IMR-90 (cell line): ENCODE data around the gene CLK4. TPM values are rescaled to one million over a fixed set of nuclear protein-coding genes. Genes with fewer than 3 reads are reported as not detected.

ENCODE experiments used
- ATAC-seq: fragments of 200-7000 bp; cut with Tn5 transposase; 2 replicates; pipeline ENCODE4 v1.9.1; 2020; ENCODE audit warnings: low read depth, mild to moderate bottlenecking, moderate library complexity
- BruUV-seq: library from RNA; stranded (reverse); fragments of 400-500 nt; replicated peaks from 2 replicates; lab custom pipeline; 2021; lab: Mats Ljungman, UMichigan
- CTCF ChIA-PET: fragments of 300-600 bp; formaldehyde crosslinking; extraction: SDS; loops from one replicate; lab custom pipeline; 2021; ENCODE audit warnings: antibody characterized with exemption; lab: Yijun Ruan, JAX
- POLR2A ChIA-PET: fragments of 300-600 bp; sonication (Branson Sonifier 250); formaldehyde crosslinking; loops from one replicate; lab custom pipeline; 2022; ENCODE audit warnings: antibody characterized with exemption; ENCODE audit not compliant: unreplicated experiment; lab: Charles Lee
- DNase-seq: peaks from one replicate; pipeline ENCODE4 v3.0.0; 2013
- H2AFZ ChIP-seq: replicated peaks from 2 replicates; pipeline ENCODE3; 2013; ENCODE audit warnings: low read length, mild to moderate bottlenecking; ENCODE audit not compliant: poor library complexity
- H2AK5ac ChIP-seq: 2 replicates; pipeline ENCODE4 v1.6.1; 2013; ENCODE audit warnings: low read depth, low read length, inconsistent platforms
- H2AK9ac ChIP-seq: replicated peaks from 2 replicates; pipeline ENCODE3; 2013; ENCODE audit warnings: mild to moderate bottlenecking, low read depth, low read length, moderate library complexity; ENCODE audit not compliant: poor library complexity
- H2BK120ac ChIP-seq: 2 replicates; pipeline ENCODE4 v1.6.1; 2013; ENCODE audit warnings: low read depth, low read length, inconsistent platforms
- H2BK15ac ChIP-seq: 3 replicates; pipeline ENCODE4 v1.6.1; 2013; ENCODE audit warnings: low read depth, low read length, inconsistent platforms
- H2BK20ac ChIP-seq: 2 replicates; pipeline ENCODE4 v1.6.1; 2013; ENCODE audit warnings: low read depth, mild to moderate bottlenecking, inconsistent platforms, low read length, moderate library complexity
- H2BK5ac ChIP-seq: 2 replicates; pipeline ENCODE4 v1.6.1; 2013; ENCODE audit warnings: mild to moderate bottlenecking, low read depth, low read length, inconsistent platforms; ENCODE audit not compliant: poor library complexity, severe bottlenecking
- H3K14ac ChIP-seq: replicated peaks from 2 replicates; pipeline ENCODE4 v1.6.1; 2013; ENCODE audit warnings: low read depth, low read length, inconsistent platforms
- H3K18ac ChIP-seq: 2 replicates; pipeline ENCODE4 v1.6.1; 2013; ENCODE audit warnings: low read depth, low read length, control low read depth
- H3K23ac ChIP-seq: 2 replicates; pipeline ENCODE4 v1.6.1; 2013; ENCODE audit warnings: low read depth, low read length, inconsistent platforms
- H3K27ac ChIP-seq: 2 replicates; pipeline ENCODE4 v1.5.1; 2013; ENCODE audit warnings: mild to moderate bottlenecking, control low read depth, low read length; ENCODE audit not compliant: insufficient read depth
- H3K27me3 ChIP-seq: 2 replicates; pipeline ENCODE4 v1.6.1; 2013; ENCODE audit warnings: low read length; ENCODE audit not compliant: control insufficient read depth, insufficient read depth
- H3K36me3 ChIP-seq: 2 replicates; pipeline ENCODE4 v1.6.1; 2013; ENCODE audit warnings: low read length, mixed read lengths; ENCODE audit not compliant: control insufficient read depth, insufficient read depth
- H3K4ac ChIP-seq: 2 replicates; pipeline ENCODE4 v1.6.1; 2013; ENCODE audit warnings: low read depth, low read length, inconsistent platforms
- H3K4me1 ChIP-seq: 2 replicates; pipeline ENCODE4 v1.6.1; 2013; ENCODE audit warnings: low read length, mixed read lengths; ENCODE audit not compliant: control insufficient read depth, insufficient read depth
- H3K4me2 ChIP-seq: 2 replicates; pipeline ENCODE4 v1.6.1; 2013; ENCODE audit warnings: low read depth, mild to moderate bottlenecking, control low read depth, low read length, moderate library complexity
- H3K4me3 ChIP-seq: 2 replicates; pipeline ENCODE4 v1.5.1; 2013; ENCODE audit warnings: low read depth, mild to moderate bottlenecking, control low read depth, low read length, moderate library complexity; ENCODE audit not compliant: insufficient read depth
- H3K56ac ChIP-seq: 2 replicates; pipeline ENCODE4 v1.6.1; 2013; ENCODE audit warnings: low read length, inconsistent platforms; ENCODE audit not compliant: insufficient read depth; ENCODE audit errors: extremely low read depth
- H3K79me1 ChIP-seq, 2 experiments: 2 replicates each; pipeline ENCODE4 v1.6.1; 2013; ENCODE audit warnings: low read length in 2 of 2, inconsistent platforms in 1 of 2, low read depth in 1 of 2
- H3K9ac ChIP-seq: 2 replicates; pipeline ENCODE4 v1.6.1; 2013; ENCODE audit warnings: low read depth, low read length, control low read depth
- H3K9me1 ChIP-seq: 2 replicates; pipeline ENCODE4 v1.6.1; 2013; ENCODE audit warnings: low read length, inconsistent platforms; ENCODE audit not compliant: insufficient read depth
- H3K9me3 ChIP-seq: 2 replicates; pipeline ENCODE4 v1.6.1; 2013; ENCODE audit warnings: low read length; ENCODE audit not compliant: control insufficient read depth, insufficient read depth
- H4K20me1 ChIP-seq: 2 replicates; pipeline ENCODE4 v1.6.1; 2013; ENCODE audit warnings: low read length, inconsistent platforms; ENCODE audit not compliant: insufficient read depth
- H4K5ac ChIP-seq: 2 replicates; pipeline ENCODE4 v1.6.1; 2013; ENCODE audit warnings: mild to moderate bottlenecking, low read depth, low read length, control low read depth
- H4K8ac ChIP-seq, 2 experiments: 2 replicates each; pipeline ENCODE4 v1.6.1; 2013; ENCODE audit warnings: low read depth in 2 of 2, low read length in 2 of 2, control low read depth in 1 of 2, inconsistent platforms in 1 of 2
- H4K91ac ChIP-seq: 2 replicates; pipeline ENCODE4 v1.6.1; 2013; ENCODE audit warnings: low read depth, low read length, inconsistent platforms; ENCODE audit not compliant: insufficient read depth
- BHLHE40 ChIP-seq: fragments of 150-350 bp; IDR thresholded peaks from 2 replicates; pipeline ENCODE4 v1.6.1; 2016; ENCODE audit warnings: mild to moderate bottlenecking, low read depth, low read length
- CHD1 ChIP-seq: IDR thresholded peaks from 2 replicates; pipeline ENCODE4 v1.6.1; 2012; ENCODE audit warnings: low read depth, low read length, improper control_type of control experiment
- FOS ChIP-seq: fragments of 150-350 bp; IDR thresholded peaks from 2 replicates; pipeline ENCODE4 v1.6.1; 2016; ENCODE audit warnings: low read depth, low read length
- MAFK ChIP-seq: IDR thresholded peaks from 2 replicates; pipeline ENCODE4 v1.6.1; 2012; ENCODE audit warnings: low read depth, low read length, improper control_type of control experiment
- MAZ ChIP-seq: IDR thresholded peaks from 2 replicates; pipeline ENCODE4 v1.6.1; 2012; ENCODE audit warnings: low read depth, mild to moderate bottlenecking, low read length, improper control_type of control experiment, moderate library complexity, borderline replicate concordance
- MXI1 ChIP-seq: IDR thresholded peaks from 2 replicates; pipeline ENCODE4 v1.6.1; 2012; ENCODE audit warnings: low read depth, mild to moderate bottlenecking, low read length, moderate library complexity, borderline replicate concordance
- POLR2A ChIP-seq: IDR thresholded peaks from 2 replicates; pipeline ENCODE4 v1.6.1; 2012; ENCODE audit warnings: mild to moderate bottlenecking, low read depth, low read length
- RAD21 ChIP-seq: IDR thresholded peaks from 2 replicates; pipeline ENCODE4 v1.6.1; 2012; ENCODE audit warnings: low read length, improper control_type of control experiment
- SMC3 ChIP-seq: fragments of 150-350 bp; IDR thresholded peaks from 2 replicates; pipeline ENCODE4 v1.6.1; 2016; ENCODE audit warnings: low read depth, mild to moderate bottlenecking, antibody characterized with exemption, low read length, moderate library complexity
- whole genome bisulfite sequencing, 2 experiments: methylation state at CpG; one replicate each; pipeline versions ENCODE4 v1.1.5 to v1.1.7; 2013; ENCODE audit warnings: missing lambda C conversion rate in 2 of 2; ENCODE audit not compliant: insufficient read length in 1 of 2; ENCODE audit errors: extremely low coverage in 2 of 2; 5-methylcytosine and 5-hydroxymethylcytosine counted together
- dilution Hi-C: fragments of 300-500 bp; cut with HindIII; formaldehyde crosslinking; loops from one replicate; pipeline ENCODE4 v1.14.3; 2018; ENCODE audit warnings: low sequenced_read_pairs; ENCODE audit not compliant: unreplicated experiment
- in situ Hi-C: fragments of 300-500 bp; cut with MboI; formaldehyde crosslinking; loops from 3 replicates; pipeline ENCODE4 v1.14.3; 2019; ENCODE audit warnings: low sequenced_read_pairs, inconsistent platforms, mixed read lengths
- intact Hi-C: fragments of 100-400 bp; cut with micrococcal nuclease; formaldehyde crosslinking; loops from 2 replicates; pipeline ENCODE4 v1.10.0; 2022
- polyA plus RNA-seq, 3 experiments: library from polyadenylated mRNA; depleted of rRNA; stranded (reverse); fragments of >200 nt; gene quantifications; 2 replicates each; pipeline ENCODE4 v1.2.3, GENCODE V29; 2012; ENCODE audit warnings: low replicate concordance in 1 of 3
- total RNA-seq: library from RNA; depleted of rRNA; stranded (reverse); fragments of >200 nt; gene quantifications from 2 replicates; pipeline ENCODE4 v1.2.3, GENCODE V29; 2012
- TF ChIP-seq, protein P1 (sequence below): conservative IDR thresholded peaks from 2 replicates; pipeline ENCODE4 v1.5.1; 2012; ENCODE audit warnings: mild to moderate bottlenecking, low read depth, low read length, improper control_type of control experiment
- TF ChIP-seq, protein P2 (sequence below): fragments of 150-350 bp; IDR thresholded peaks from 2 replicates; pipeline ENCODE4 v1.6.1; 2016; ENCODE audit warnings: low read depth, mild to moderate bottlenecking, low read length, moderate library complexity, borderline replicate concordance

Gene CLK4
- total and polyA plus RNA-seq, 2 of the 4 experiments (the other 2 are of a cell fraction) = 8.2 to 11.9 TPM

DNA sequence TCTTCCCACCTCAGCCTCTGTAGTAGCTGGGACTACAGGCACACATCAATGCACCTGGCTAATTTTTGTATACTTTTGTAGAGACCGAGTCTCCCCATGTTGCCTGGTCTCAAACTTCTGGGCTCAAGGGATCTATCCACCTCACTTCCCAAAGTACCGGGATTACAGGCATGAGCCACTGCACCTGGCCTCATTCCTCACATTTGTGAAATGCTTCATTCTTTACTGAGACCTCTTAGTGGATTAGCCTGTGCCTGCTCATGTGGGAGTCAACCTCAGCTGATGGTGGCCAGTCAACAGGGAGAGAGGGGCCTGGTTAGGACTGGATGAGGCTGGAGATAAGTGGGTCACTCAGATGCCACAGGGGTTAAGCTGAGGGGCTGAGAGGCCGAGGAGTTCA lies 37.3 kb upstream of the CLK4 start:
- H2BK120ac ChIP-seq = no peak overlapping the region
- H3K27ac ChIP-seq = no peak overlapping the region
- no peaks in the 10 kb centered on the region for H3K36me3 ChIP-seq
- no peaks in the 10 kb centered on the region for H3K79me1 ChIP-seq
- H2BK15ac ChIP-seq = no peak overlapping the region
- no peak overlapping the region for H3K14ac ChIP-seq
- in situ Hi-C loops (no loop called here), dilution Hi-C loops (no loop called here), intact Hi-C loops (no loop called here)
- peaks cover 28% of the 10 kb centered on the region for H3K9me3 ChIP-seq
- CTCF ChIA-PET = no interaction called here
- WGBS, 2 experiments = 0% methylated on average over 1 of the region's 3 CpGs; no CpG with 5 or more reads in 1 of the 2 experiments
- H3K18ac ChIP-seq = no peak overlapping the region
- H4K91ac ChIP-seq = no peak overlapping the region
- no peak overlapping the region for H2AK9ac ChIP-seq
- H4K5ac ChIP-seq = no peak overlapping the region
- no peak overlapping the region for H3K56ac ChIP-seq
- no peak overlapping the region for H3K4ac ChIP-seq
- H4K20me1 ChIP-seq = no peaks in the 10 kb centered on the region
- POLR2A ChIA-PET = no interaction called here
- no peak overlapping the region for H3K4me2 ChIP-seq
- H3K9me1 ChIP-seq = no peaks in the 10 kb centered on the region
- H3K23ac ChIP-seq = no peak overlapping the region
- DNase-seq (no peak), ATAC-seq (no peak)
- H3K4me3 ChIP-seq = no peak overlapping the region
- H3K27me3 ChIP-seq = no peaks in the 10 kb centered on the region
- H4K8ac ChIP-seq = no peak overlapping the region
- no TSS peak for BruUV-seq
- H3K9ac ChIP-seq = no peak overlapping the region
- no peak overlapping the region for H2AK5ac ChIP-seq
- H2AFZ ChIP-seq = no peak overlapping the region
- H2BK5ac ChIP-seq = no peak overlapping the region
- no peak overlapping the region for H2BK20ac ChIP-seq
- TF ChIP-seq MAFK (no peak), POLR2A (no peak), RAD21 (no peak), BHLHE40 (no peak), FOS (no peak), SMC3 (no peak), CHD1 (no peak), MXI1 (no peak), MAZ (no peak)
- TF ChIP-seq, protein P1, sequence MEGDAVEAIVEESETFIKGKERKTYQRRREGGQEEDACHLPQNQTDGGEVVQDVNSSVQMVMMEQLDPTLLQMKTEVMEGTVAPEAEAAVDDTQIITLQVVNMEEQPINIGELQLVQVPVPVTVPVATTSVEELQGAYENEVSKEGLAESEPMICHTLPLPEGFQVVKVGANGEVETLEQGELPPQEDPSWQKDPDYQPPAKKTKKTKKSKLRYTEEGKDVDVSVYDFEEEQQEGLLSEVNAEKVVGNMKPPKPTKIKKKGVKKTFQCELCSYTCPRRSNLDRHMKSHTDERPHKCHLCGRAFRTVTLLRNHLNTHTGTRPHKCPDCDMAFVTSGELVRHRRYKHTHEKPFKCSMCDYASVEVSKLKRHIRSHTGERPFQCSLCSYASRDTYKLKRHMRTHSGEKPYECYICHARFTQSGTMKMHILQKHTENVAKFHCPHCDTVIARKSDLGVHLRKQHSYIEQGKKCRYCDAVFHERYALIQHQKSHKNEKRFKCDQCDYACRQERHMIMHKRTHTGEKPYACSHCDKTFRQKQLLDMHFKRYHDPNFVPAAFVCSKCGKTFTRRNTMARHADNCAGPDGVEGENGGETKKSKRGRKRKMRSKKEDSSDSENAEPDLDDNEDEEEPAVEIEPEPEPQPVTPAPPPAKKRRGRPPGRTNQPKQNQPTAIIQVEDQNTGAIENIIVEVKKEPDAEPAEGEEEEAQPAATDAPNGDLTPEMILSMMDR = no peak
- TF ChIP-seq, protein P2, sequence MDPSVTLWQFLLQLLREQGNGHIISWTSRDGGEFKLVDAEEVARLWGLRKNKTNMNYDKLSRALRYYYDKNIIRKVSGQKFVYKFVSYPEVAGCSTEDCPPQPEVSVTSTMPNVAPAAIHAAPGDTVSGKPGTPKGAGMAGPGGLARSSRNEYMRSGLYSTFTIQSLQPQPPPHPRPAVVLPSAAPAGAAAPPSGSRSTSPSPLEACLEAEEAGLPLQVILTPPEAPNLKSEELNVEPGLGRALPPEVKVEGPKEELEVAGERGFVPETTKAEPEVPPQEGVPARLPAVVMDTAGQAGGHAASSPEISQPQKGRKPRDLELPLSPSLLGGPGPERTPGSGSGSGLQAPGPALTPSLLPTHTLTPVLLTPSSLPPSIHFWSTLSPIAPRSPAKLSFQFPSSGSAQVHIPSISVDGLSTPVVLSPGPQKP = no peak
- no peaks in the 10 kb centered on the region for H3K4me1 ChIP-seq
